Adrenal gland (tissue), 12 donors: ENCODE results near the gene TUBD1. TPM values are rescaled to one million over a fixed set of nuclear protein-coding genes. Genes with fewer than 3 reads are reported as not detected.

Experiments used
- DNase-seq, 7 donors: peaks; one replicate each; pipeline ENCODE4 v3.0.0-alpha.2; 2019 to 2020
- H3K27ac ChIP-seq, 5 donors: fragments of 200-600 bp; sonication (generic) in 4 of 5; 1 replicate in 3 of 5; 2 replicates in 2 of 5; pipeline versions ENCODE4 v1.5.1 to v1.8.0; 2016 to 2020; ENCODE audit warnings: mild to moderate bottlenecking in 1 of 5
- H3K27me3 ChIP-seq: fragments of 200-600 bp; 2 replicates; pipeline ENCODE4 v1.8.0; 2021
- H3K36me3 ChIP-seq, 2 donors: fragments of 200-600 bp; replicated peaks in 1 of 2; 1 replicate in 1 of 2; 2 replicates in 1 of 2; pipeline versions ENCODE4 v1.5.1 to v1.8.0; 2018 to 2022
- H3K4me1 ChIP-seq, 2 donors: fragments of 200-600 bp; replicated peaks in 1 of 2; 1 replicate in 1 of 2; 2 replicates in 1 of 2; pipeline versions ENCODE4 v1.5.1 to v1.8.0; 2018 to 2021
- H3K4me3 ChIP-seq, 4 donors: fragments of 200-600 bp; sonication (generic) in 3 of 4; one replicate each; pipeline ENCODE4 v1.5.1; 2016 to 2018
- H3K9me3 ChIP-seq, 3 donors: fragments of 200-600 bp; sonication (generic) in 1 of 3; replicated peaks in 1 of 3; 1 replicate in 2 of 3; 2 replicates in 1 of 3; pipeline versions ENCODE4 v1.5.1 to v1.8.0; 2016 to 2021
- CTCF ChIP-seq, 6 experiments: fragments of 450-650 bp in 4 of 6; fragments of 200-600 bp in 2 of 6; sonication (generic) in 1 of 6; IDR thresholded peaks; 1 replicate in 5 of 6; 2 replicates in 1 of 6; pipeline versions ENCODE4 v1.5.1 to v1.8.0; 2016 to 2021; ENCODE audit warnings: antibody characterized with exemption in 6 of 6, mild to moderate bottlenecking in 2 of 6, moderate library complexity in 1 of 6
- POLR2A ChIP-seq, 2 donors: fragments of 450-650 bp; IDR thresholded peaks; one replicate each; pipeline ENCODE4 v1.6.1; 2017; ENCODE audit warnings: antibody characterized with exemption in 2 of 2, mild to moderate bottlenecking in 2 of 2, moderate library complexity in 1 of 2
- WGBS, 4 donors: extraction: QIAGEN DNeasy Blood & Tissue Kit in 2 of 4; methylation state at CpG; one replicate each; pipeline versions ENCODE4 v1.1.5 to v1.1.7; 2013 to 2017; 5-methylcytosine and 5-hydroxymethylcytosine counted together
- intact Hi-C, 2 donors: fragments of 100-400 bp; cut with DNase I; formaldehyde crosslinking; loops; one replicate each; pipeline versions ENCODE4 v1.14.1 to v1.15.0; 2022 to 2023
- polyA plus RNA-seq, 3 donors: library from polyadenylated mRNA; stranded (reverse); fragments of 200-250 nt in 2 of 3; fragments of 350-450 nt in 1 of 3; fragmentation: Illumina TruSeq in 1 of 3; extraction: RNeasy Lipid Tissue Mini Kit (QIAGEN cat#74804) in 1 of 3; gene quantifications; one replicate each; pipeline ENCODE4 v1.2.3, GENCODE V29; 2013 to 2014
- total RNA-seq, 9 donors: library from RNA; depleted of rRNA in 4 of 9; stranded (reverse); fragments of >200 nt in 4 of 9; fragments of 120-200 nt in 1 of 9; fragmentation: NEBNext Ultra II Directional in 1 of 9; extraction: Animal tissue kit (Norgen Biotek cat#: 25700) in 1 of 9; gene quantifications; one replicate each; pipeline versions ENCODE4 v1.1.0 to v1.2.4, GENCODE V29; 2013 to 2023
- donor health status: healthy with polysubstance abuse.
- donor health status: Bipolar disorder and iron deficiency.
- donor health status: DM: yes; HTN: yes; CAD: no.
- donor health status: DM: no; HTN: no; CAD: no.
- donor health status: DM: no; HTN: no; CAD: no.
- donor health status: DM: yes; HTN: yes; CAD: no.

The TUBD1 gene
- total and polyA plus RNA-seq, 12 donors = 3.1 to 14.1 (median 7.6) TPM

- no peak for TF ChIP-seq POLR2A (IDR thresholded peaks at IDR 0.05)
- no peak for TF ChIP-seq CTCF (IDR thresholded peaks at IDR 0.05)
- no peaks in the 10 kb centered on the region for H3K36me3 ChIP-seq
- H3K4me1 ChIP-seq = peaks cover 0 to 4% of the 10 kb centered on the region in 2 donors
- DNase-seq = no peak
- no peak overlapping the region for H3K27ac ChIP-seq
- H3K27me3 ChIP-seq = no peaks in the 10 kb centered on the region
- H3K9me3 ChIP-seq = no peaks in the 10 kb centered on the region
- intact Hi-C loops = no loop called here
- no peak overlapping the region for H3K4me3 ChIP-seq
- WGBS, 4 donors = 93 to 98% (median 94%) methylated on average over 8 of the region's 8 CpGs
These were observed 8.9 kb upstream of the TUBD1 start for GRCh38 chr17:59901604-59902003.

- Histone ChIP-seq H3K4me3 (no peak overlapping the region), H3K27me3 (no peaks in the 10 kb centered on the region), H3K36me3 (no peaks in the 10 kb centered on the region), H3K4me1 (peaks cover 2 to 7% of the 10 kb centered on the region in 2 donors), H3K27ac (peak overlapping the region in 1 of 5 donors; percentile 54), H3K9me3 (no peaks in the 10 kb centered on the region)
- TF ChIP-seq CTCF (IDR thresholded peaks at IDR 0.05) (peak in 2 of 6 experiments; percentile 17 to 19), POLR2A (IDR thresholded peaks at IDR 0.05) (no peak)
- intact Hi-C loops = no loop called here
- 84 to 90% (median 88%) methylated on average over 5 of the region's 5 CpGs for WGBS, 4 donors
- no peak for DNase-seq
These were observed 6.4 kb upstream of the TUBD1 start for GRCh38 chr17:59899099-59899498.

DNA sequence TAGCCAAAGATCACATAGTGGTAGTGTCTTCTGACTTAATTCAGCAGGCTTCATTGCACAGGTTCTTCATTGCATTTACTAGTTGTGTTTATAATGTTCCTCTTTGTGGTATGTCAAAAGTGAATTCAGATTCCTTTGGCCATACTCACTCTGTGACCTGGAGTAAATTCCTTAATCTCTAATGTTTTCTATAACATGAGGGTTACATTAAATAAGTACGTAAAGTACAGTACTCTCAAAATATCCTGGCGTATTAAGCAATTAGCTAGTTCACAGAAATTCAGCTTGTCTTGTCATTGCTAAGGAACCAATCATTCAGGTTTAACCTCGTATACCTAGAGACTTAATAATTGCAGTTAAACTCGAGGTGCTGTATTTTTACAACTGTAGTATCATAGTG is 4.3 kb upstream of the TUBD1 start:
- Histone ChIP-seq H3K4me3 (no peak overlapping the region), H3K27ac (no peak overlapping the region), H3K4me1 (peaks cover 8 to 13% of the 10 kb centered on the region in 2 donors), H3K36me3 (no peaks in the 10 kb centered on the region), H3K9me3 (no peaks in the 10 kb centered on the region), H3K27me3 (no peaks in the 10 kb centered on the region)
- no peak for DNase-seq
- intact Hi-C loops = no loop called here
- TF ChIP-seq POLR2A (IDR thresholded peaks at IDR 0.05) (no peak), CTCF (IDR thresholded peaks at IDR 0.05) (no peak)
- 83 to 90% (median 85%) methylated on average over 4 of the region's 4 CpGs for WGBS, 4 donors

- TF ChIP-seq POLR2A (IDR thresholded peaks at IDR 0.05) (no peak), CTCF (IDR thresholded peaks at IDR 0.05) (peak in 2 of 6 experiments; percentile 5 to 10)
- DNase-seq = peak in 2 of 7 donors; percentile 15 to 38
- Histone ChIP-seq H3K27me3 (no peaks in the 10 kb centered on the region), H3K27ac (peak overlapping the region in 4 of 5 donors; percentile 87 to 95 (median 90)), H3K36me3 (peaks cover 0 to 3% of the 10 kb centered on the region in 2 donors), H3K4me1 (peaks cover 14 to 27% of the 10 kb centered on the region in 2 donors), H3K9me3 (no peaks in the 10 kb centered on the region), H3K4me3 (peak overlapping the region in 3 of 4 donors; percentile 61 to 98 (median 92))
- WGBS, 4 donors = 0 to 1% (median 1%) methylated on average over 8 to 11 of the region's 11 CpGs
- intact Hi-C loops = no loop called here
These were observed 945 bp upstream of the TUBD1 start for GRCh38 chr17:59893676-59894100.
